ENCODE data around the gene YTHDF1.

The YTHDF1 gene

GRCh38 chr20:63155266-63156165 is 60.4 kb downstream of the YTHDF1 start:
- no peak for DNase-seq (ENCODE audit: low read depth)

DNA sequence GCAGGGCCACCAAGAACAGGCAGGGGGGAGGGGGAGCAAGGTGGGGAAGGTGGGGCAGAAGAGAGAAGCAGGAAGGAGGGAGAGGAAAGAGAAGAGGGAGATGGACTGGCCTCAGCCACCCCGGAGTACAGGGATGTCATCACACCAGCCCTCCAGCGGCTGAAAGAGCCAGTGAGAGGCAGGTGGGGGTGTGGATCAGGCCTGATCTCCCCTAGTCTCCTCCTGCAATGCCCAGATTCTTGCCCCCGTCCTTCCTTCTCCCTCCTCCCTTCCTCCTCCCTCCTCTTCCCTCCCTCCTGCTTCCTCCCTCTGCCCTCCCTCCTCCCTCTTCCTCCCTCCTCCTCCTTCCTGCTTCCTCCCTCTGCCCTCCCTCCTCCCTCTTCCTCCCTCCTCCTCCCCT is 61.5 kb downstream of the YTHDF1 start:
- no peak for DNase-seq (ENCODE audit: low read depth)

GRCh38 chr20:63153254-63154221 is 62.4 kb downstream of the YTHDF1 start:
- DNase-seq (ENCODE audit: low read depth), result no peak

DNA sequence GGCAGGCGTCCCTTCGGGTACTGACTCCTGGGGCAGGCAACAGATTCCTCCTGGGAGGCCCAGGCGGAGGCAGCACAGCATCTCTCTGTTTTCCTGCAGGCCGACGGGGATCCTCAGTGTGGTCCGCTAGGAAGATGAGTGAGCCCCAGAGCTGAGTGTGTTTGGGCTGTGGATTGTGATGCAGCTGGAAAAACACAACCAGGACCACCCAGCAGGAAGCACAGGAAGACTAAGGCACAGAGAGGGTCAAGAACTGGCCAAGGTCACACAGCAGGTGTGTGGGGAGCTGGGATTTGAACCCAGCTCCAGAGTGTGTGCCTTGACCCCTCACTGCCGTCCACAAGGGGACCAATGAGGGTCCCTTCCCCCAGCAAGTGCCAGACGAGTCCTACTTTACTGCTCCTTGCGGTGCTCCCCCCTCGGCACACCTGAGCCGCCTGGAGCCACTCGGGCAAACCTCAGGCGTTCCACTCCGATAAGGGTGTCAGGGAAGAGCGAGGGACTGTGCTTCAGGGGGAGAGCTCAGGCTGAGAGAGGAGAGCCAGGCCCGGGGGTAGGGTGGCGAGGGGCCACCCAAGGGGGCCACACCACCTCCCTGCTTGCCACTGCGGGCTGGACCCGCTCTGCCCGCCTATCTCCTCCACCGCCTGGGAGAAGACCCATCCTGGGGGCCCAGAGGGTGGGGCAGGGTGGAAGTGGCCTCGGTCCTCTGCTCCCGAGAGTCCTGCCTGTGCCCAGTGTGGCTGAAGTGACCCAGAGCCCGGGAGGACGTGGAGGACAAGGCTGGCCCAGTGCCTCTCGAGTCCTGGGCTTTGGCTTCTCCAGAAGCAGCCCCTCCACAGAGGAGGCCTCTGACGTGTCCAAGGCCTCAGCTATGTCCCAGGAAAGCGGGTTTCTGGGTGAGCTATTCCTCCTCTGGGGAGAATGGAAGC is 63.3 kb downstream of the YTHDF1 start:
- DNase-seq (ENCODE audit: low read depth), result no peak

DNA sequence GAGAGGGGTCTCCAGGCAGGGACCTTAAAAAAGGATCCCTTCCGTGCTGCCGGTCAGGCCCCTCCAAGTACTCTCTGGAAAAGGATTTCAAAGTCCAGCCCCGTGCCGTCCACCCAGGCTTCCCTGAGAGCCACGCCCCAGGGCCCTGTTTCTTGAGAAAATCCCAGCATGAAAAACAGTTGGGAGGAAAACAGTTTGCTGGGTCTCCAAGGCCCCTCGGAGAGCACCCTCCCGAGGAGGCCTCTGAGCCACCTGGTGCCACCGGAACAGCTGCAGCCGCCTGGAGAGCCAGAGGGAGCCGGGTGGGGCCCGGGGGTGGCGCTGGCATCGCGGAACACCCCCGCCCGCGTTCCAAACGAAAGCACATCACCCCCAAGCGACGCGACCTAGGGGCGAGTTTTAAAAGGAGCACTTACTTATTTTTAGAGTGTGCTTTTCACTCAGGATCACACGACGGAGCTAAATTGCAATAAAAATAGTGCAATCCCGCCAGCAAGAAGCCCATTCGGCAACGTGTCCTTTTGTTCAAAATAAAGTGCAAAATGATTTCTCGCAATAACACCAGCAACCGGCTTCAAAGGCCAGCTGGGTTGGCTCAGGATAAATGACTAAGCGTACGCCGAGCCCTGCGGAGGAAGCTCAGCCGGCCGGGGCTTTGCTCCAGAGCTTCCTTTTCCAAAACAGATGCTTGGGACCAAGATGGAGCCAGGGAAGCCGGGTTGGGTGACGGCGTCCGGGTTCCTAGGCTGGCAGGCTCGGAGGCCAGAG is 64.2 kb downstream of the YTHDF1 start:
- no peak for DNase-seq (ENCODE audit: low read depth)

DNA sequence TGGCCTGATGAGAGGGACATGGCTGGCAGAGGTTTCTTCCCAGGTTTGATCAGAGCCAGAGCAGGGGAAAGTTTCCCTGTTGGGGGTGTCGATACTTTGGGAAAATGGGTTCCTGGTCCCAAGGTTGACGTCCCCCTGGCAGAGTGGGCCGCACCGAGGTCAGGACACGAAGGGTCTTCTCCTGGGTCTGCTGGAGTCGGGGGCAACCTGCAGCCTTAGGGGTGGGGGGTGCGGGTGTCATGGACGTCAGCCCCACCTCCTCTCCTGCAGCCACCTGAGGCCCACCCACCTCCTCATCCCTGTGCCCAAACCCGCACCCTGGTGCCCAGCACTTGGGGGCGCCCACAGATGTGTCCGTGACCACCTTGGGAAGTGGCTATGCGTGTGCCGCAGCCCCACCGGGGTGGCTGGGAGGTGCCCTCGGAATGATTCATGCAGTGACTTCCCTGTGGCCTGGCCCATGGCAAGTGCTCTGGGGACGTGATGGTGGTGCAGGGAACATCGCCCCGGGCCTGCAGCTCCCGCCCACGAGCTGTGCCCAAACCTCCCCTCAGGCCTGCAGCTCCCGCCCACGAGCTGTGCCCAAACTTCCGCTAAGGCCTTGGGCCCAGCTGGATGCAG is 64.9 kb downstream of the YTHDF1 start:
- no peak for DNase-seq (ENCODE audit: low read depth)

GRCh38 chr20:63150391-63150898 is 65.5 kb downstream of the YTHDF1 start:
- DNase-seq (ENCODE audit: low read depth), result no peak

DNA sequence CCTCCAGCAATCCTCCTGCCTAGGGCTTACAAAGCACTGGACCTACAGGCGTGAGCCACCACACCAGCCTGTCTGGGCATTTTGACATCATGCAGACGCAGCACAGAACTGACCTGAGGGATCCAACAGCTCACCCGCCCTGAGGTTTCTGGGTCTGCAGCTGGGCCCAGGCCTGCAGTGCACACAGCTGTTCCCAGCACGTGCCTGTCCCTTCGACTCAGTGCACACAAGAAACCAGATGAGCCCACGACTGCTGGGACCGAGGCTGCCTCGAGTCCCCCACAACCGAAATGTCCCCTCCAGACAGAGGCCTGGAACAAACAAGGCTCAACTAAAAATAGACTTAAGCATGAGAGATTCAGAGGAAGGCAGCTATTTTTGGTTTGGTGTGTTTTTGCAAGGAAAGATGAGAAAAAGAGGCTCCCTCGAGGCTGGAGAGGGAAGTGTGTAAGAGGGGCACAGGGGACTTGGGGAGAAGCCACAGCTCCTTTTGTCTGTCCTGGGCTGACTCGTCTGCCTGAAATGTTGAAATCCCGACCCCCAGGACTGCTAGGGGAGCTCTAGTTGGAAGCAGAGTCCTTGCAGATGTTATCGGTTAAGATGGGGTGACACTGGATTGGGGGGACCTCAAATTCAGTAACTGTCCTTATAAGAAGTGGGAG is 66.3 kb downstream of the YTHDF1 start:
- DNase-seq (ENCODE audit: low read depth), result no peak

DNA sequence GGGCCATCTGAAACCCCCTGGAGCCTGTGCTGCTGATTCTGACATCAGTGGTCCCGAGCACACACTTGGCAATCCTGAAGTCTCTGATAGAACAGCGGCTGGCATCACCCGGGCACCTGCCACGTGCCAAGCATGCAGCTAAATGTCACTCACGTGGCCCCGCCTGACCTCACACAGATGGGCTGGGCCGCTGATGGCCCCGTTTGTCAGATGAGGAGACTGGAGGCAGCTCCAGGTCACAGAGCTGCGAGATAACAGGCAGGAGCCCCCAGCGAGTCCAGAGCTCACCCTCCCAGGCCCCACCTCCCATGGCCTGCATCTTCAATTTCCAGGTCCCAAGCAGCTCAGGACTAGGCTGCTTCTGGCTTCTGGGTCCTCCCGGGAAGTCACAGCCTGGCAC is 67.2 kb downstream of the YTHDF1 start:
- no peak for DNase-seq (ENCODE audit: low read depth)

GRCh38 chr20:63147532-63147931 is 68.4 kb downstream of the YTHDF1 start:
- DNase-seq (ENCODE audit: low read depth), result no peak

All from stimulated activated CD8-positive, alpha-beta memory T cell treated with anti-CD3 and anti-CD28 coated beads, Interleukin-15, amount 100 ng/mL, for 24 hours (primary cell).